ENCODE measurements around the gene CLTB. TPM values are rescaled to one million over a fixed set of nuclear protein-coding genes. Genes with fewer than 3 reads are reported as not detected.

The CLTB gene
- total and polyA plus RNA-seq, 2 of the 8 experiments (the other 6 are each of a cell fraction or from before 2014, with no cell fraction given): 25.9 to 34.9 TPM

GRCh38 chr5:176342766-176343458 is 73.4 kb downstream of the CLTB start:
- H3K23ac ChIP-seq (ENCODE audit: insufficient read length): no peak overlapping the region
- H2BK20ac ChIP-seq (ENCODE audit: low read length): no peak overlapping the region
- H3K4me3 ChIP-seq (ENCODE audit: extremely low read depth in 1 of 4, insufficient read depth in 2 of 4, low read depth in 3 of 4, low read length in 4 of 4): no peak overlapping the region
- no peak overlapping the region for H2BK5ac ChIP-seq (ENCODE audit: low read depth, low read length)
- H2BK12ac ChIP-seq (ENCODE audit: low read depth, low read length): no peak overlapping the region
- peaks cover 14 to 32% (median 25%) of the 10 kb centered on the region in 4 experiments; a peak in 7 of 8 replicates for H3K36me3 ChIP-seq (ENCODE audit: control insufficient read depth in 2 of 4, insufficient read depth in 4 of 4, low read length in 3 of 4)
- no peak overlapping the region for H4K8ac ChIP-seq (ENCODE audit: extremely low read depth, insufficient read depth, low read length)
- H3K4me1 ChIP-seq (replicated peaks in 1 of 4; ENCODE audit: control insufficient read depth in 3 of 4, insufficient read depth in 4 of 4, low read length in 3 of 4): no peaks in the 10 kb centered on the region
- H3K23me2 ChIP-seq (ENCODE audit: low read depth, low read length): no peaks in the 10 kb centered on the region
- H3K4ac ChIP-seq (replicated peaks; ENCODE audit: insufficient read length, low read depth, low read length): no peak overlapping the region
- no peak overlapping the region for H3K9ac ChIP-seq (replicated peaks in 1 of 4; ENCODE audit: extremely low read depth in 1 of 4, low read depth in 3 of 4, low read length in 3 of 4)
- H3K56ac ChIP-seq (replicated peaks; ENCODE audit: insufficient read length, low read depth, low read length): no peak overlapping the region
- H3K9me3 ChIP-seq (ENCODE audit: insufficient read depth in 2 of 2, low read depth in 1 of 2, low read length in 1 of 2): no peaks in the 10 kb centered on the region
- FAIRE-seq: no peak
- WGBS, 2 experiments (ENCODE audit: extremely low coverage in 1 of 2, insufficient coverage in 1 of 2, insufficient read length in 1 of 2, insufficient replicate concordance in 2 of 2, low coverage in 1 of 2, low lambda C conversion rate in 2 of 2, missing lambda C conversion rate in 1 of 2): 85% methylated on average over 2 of the region's 2 CpGs; no CpG with 5 or more reads in 1 of the 2 experiments
- H3K4me2 ChIP-seq (ENCODE audit: insufficient read depth in 1 of 2, low read depth in 2 of 2, low read length in 2 of 2): no peak overlapping the region
- H3K18ac ChIP-seq (ENCODE audit: extremely low read depth, low read length): no peak overlapping the region
- no peak for TF ChIP-seq SIRT6 (IDR thresholded peaks at IDR 0.05; ENCODE audit: low read length)
- no peak for TF ChIP-seq SP1 (IDR thresholded peaks at IDR 0.05; ENCODE audit: low read depth, low read length)
- TF ChIP-seq ASH2L (IDR thresholded peaks at IDR 0.05; ENCODE audit: low read length): no peak
- no peak for TF ChIP-seq BCL11A (IDR thresholded peaks at IDR 0.05; ENCODE audit: low read depth in 2 of 2, low read length in 2 of 2)
- no peak for TF ChIP-seq RFX5 (IDR thresholded peaks at IDR 0.05; ENCODE audit: borderline replicate concordance, low read depth, low read length)
- no peak for TF ChIP-seq BRCA1 (IDR thresholded peaks at IDR 0.05; ENCODE audit: low read depth, low read length)
- no peak for TF ChIP-seq ZNF274 (IDR thresholded peaks at IDR 0.05; ENCODE audit: borderline replicate concordance, extremely low read depth, low read length)
- no peak for TF ChIP-seq CHD2 (IDR thresholded peaks at IDR 0.05; ENCODE audit: low read length)
- no peak for TF ChIP-seq MAFK (IDR thresholded peaks at IDR 0.05; ENCODE audit: low read depth, low read length)
- TF ChIP-seq GABPA (IDR thresholded peaks at IDR 0.05; ENCODE audit: borderline replicate concordance, insufficient read depth, low read length): no peak
- no peak for TF ChIP-seq CREB1 (IDR thresholded peaks at IDR 0.05)
- TF ChIP-seq HDAC6 (IDR thresholded peaks at IDR 0.05; ENCODE audit: low read depth, low read length): no peak
- no peak overlapping the region for H4K91ac ChIP-seq (replicated peaks; ENCODE audit: insufficient read length, low read length)
- no peak overlapping the region for H4K5ac ChIP-seq (ENCODE audit: insufficient read length, low read depth, low read length)
- no peak overlapping the region for H2AK5ac ChIP-seq (ENCODE audit: low read depth, low read length)
- no peak overlapping the region for H2AFZ ChIP-seq (ENCODE audit: low read length)
- DNase-seq (ENCODE audit: low read depth in 1 of 2, low spot score in 2 of 2): no peak
- H3K27me3 ChIP-seq (replicated peaks in 1 of 4; ENCODE audit: control insufficient read depth in 3 of 4, extremely low read depth in 1 of 4, insufficient read depth in 3 of 4, low read length in 3 of 4): no peaks in the 10 kb centered on the region
- ChIA-PET CTCF (ENCODE audit: partially characterized antibody) (no interaction called here), POLR2A (ENCODE audit: partially characterized antibody) (interaction anchor here (1.2 to 1.8 kb wide), 3 partner anchors 11 to 20 kb away, joined by 3 to 5 read pairs (median 3); no protein-coding TSS in a partner anchor)
- no peaks in the 10 kb centered on the region for H4K20me1 ChIP-seq (replicated peaks in 1 of 2; ENCODE audit: control insufficient read depth in 1 of 2, insufficient read depth in 2 of 2, low read length in 2 of 2)
- no peak overlapping the region for H3K27ac ChIP-seq (ENCODE audit: low read depth, low read length)
- H2BK15ac ChIP-seq (ENCODE audit: low read length): no peak overlapping the region
- H3K79me1 ChIP-seq (ENCODE audit: low read depth, low read length): no peaks in the 10 kb centered on the region
- no peak overlapping the region for H3K14ac ChIP-seq (ENCODE audit: insufficient read length)
- H2BK120ac ChIP-seq (replicated peaks; ENCODE audit: low read depth, low read length): no peak overlapping the region
- H3K79me2 ChIP-seq (ENCODE audit: control insufficient read depth in 1 of 2, insufficient read depth in 2 of 2, low read length in 2 of 2): no peaks in the 10 kb centered on the region

All from H1 (cell line).